T47D (cell line): ENCODE data around the gene GPD1L.

Source experiments
- DNase-seq, 2 experiments: peaks; one replicate each; pipeline versions ENCODE4 v3.0.0 to v3.0.0-alpha.2; 2011 to 2012; ENCODE audit warnings: low read depth in 1 of 2, low spot score in 1 of 2
- JUND ChIP-seq: IDR thresholded peaks from 2 replicates; pipeline ENCODE4 v1.6.1; 2012; ENCODE audit warnings: low read depth
- in situ Hi-C: cut with HindIII; loops from 2 replicates; pipeline ENCODE4 v1.10.0; 2016; ENCODE audit warnings: low sequenced_read_pairs, low pct_unique_long_range_greater_than_20kb

The GPD1L gene

GRCh38 chr3:32200992-32201758 is 94.8 kb downstream of the GPD1L start:
- DNase-seq: no peak
- no peak for TF ChIP-seq JUND
- in situ Hi-C loops: no loop called here

DNA sequence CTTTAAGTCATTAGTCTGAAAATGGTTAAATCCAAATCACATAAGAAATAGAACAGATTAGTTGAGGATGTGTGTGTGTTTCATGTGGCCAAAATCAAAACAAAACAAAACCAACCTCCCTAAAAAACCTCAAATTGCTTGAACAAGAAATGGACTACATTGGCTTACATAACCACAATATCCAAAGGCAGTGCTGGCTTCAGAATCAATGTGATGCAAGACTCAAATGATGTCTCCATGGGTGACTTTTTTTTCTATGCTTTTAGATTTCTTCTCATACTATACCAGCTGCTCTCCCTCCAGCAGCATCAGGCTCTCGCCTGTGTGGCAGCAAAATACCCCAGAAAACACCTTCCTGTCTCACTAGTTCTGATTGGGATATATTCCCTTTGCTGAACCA is 96.1 kb downstream of the GPD1L start:
- no peak for DNase-seq
- in situ Hi-C loops: no loop called here
- no peak for TF ChIP-seq JUND

DNA sequence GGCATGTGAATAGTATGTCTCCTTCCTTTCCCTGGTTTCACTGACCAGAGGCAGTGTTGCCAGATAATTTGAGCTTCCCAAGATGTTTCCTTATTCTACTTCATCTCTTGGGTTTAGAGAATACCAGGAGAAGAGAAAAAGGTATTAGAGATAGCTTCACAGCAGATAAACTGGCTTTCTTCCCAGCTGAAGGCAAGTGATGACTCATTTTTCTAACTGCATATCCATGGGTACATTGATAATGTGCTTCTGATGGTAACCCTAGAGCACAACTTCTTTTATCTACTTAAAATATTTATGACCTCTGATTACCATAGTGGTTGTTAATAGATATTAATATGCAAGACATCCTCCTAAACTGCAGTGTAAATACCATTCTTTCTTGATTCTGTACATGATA is 97.4 kb downstream of the GPD1L start:
- DNase-seq: no peak
- TF ChIP-seq JUND: no peak
- in situ Hi-C loops: no loop called here

DNA sequence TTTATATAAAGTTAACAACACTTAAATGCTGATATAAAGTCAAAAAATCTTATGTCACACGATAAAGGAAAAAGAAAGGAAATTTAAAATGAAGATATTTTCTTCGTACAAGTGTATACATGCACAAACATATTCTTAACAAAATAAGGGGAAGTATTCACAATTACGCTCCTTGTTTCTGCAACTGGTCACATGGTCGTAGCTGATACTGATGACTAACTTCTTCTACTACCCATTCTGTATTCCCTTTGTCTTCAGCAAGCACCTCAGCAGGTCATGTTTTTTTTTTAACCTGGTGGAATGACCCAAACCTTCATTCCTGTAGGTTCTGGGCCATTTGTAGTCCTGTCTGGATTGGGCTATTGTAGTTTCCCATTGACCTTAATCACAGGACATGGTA is 102.0 kb downstream of the GPD1L start:
- no peak for DNase-seq
- in situ Hi-C loops: no loop called here
- TF ChIP-seq JUND: no peak

DNA sequence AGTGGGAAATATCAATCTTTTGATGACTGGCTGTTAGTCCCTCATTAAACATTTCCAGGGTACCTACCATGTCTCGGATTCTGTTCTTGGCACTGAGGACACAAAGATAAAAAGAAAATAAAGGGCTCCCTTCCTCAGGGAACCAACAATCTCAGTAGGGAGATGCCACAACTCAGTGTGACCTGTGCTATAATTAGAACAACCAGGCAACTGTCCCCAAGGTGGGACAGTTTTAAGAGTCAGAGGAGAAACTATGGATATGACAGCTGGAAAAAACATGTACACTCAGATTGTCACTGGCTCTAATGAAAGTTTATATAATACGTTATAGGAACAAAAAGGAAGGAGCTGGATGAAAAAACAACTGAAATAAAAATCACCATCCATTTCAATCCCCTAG is 108.8 kb downstream of the GPD1L start:
- no peak for TF ChIP-seq JUND
- in situ Hi-C loops: no loop called here
- DNase-seq: no peak

GRCh38 chr3:32216172-32216783 is 109.9 kb downstream of the GPD1L start:
- DNase-seq: peak in 1 of 2 experiments; percentile 50
- in situ Hi-C loops: no loop called here
- no peak for TF ChIP-seq JUND

DNA sequence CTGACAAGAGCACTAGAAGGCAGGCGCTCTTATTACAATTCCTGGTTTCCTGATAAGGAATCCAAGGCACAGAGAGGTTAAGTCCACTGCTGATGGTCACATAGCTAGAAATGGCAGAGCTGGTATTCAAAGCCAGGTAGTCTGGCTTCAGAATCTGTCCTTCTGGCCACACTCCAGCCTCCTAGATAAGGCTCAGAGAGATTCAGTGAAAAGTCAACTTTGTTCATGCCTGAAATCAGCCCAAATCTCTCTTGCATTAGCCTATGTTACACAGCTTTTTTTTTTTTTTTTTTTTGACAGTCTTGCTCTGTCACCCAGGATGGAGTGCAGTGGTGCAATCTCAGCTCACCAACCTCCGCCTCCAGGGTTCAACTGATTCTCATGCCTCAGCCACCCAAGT is 110.9 kb downstream of the GPD1L start:
- no peak for TF ChIP-seq JUND
- no peak for DNase-seq
- in situ Hi-C loops: no loop called here
